ENCODE measurements around the gene MAGI3. TPM values are rescaled to one million over a fixed set of nuclear protein-coding genes. Genes with fewer than 3 reads are reported as not detected.
"Not testable (repeated sequence)": the region's sequence is repeated elsewhere in the genome, so short reads cannot be mapped to it uniquely, and the experiment has no call there.

MAGI3 gene
- total RNA-seq, 2 experiments from 2014 or later, result 12.6 to 14.0 TPM

DNA sequence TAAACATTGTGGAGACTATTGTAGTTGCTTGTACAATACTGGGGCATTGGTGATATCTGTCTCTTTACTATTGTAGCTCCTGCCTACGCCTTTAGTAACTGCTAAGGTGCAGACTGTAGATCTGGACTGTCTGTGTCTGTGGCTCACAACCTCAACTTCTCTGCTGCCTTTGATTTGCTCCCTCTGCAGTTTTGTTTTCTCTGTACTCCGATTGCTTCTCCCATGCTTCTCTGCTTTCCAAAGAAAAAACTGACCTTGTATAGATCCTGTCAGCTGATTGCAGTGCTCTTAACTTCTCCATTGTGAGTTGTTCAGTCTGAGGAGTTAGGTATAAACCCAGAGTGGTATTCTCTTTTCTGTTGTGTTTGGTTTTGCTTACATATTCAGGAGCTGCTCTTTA, 15.3 kb downstream of the MAGI3 start:
- CTCF ChIA-PET, result no interaction called here
- H3K4me3 Mint-ChIP-seq, result no peak overlapping the region
- no peak for DNase-seq
- no peaks in the 10 kb centered on the region for H3K27me3 Mint-ChIP-seq
- H3K4me1 Mint-ChIP-seq, result peaks cover 16% of the 10 kb centered on the region
- H3K9me3 Mint-ChIP-seq, result no peaks in the 10 kb centered on the region
- POLR2A ChIA-PET, result no interaction called here
- H3K27ac Mint-ChIP-seq, result no peak overlapping the region
- no peaks in the 10 kb centered on the region for H3K36me3 Mint-ChIP-seq (ENCODE audit: low read depth)

DNA sequence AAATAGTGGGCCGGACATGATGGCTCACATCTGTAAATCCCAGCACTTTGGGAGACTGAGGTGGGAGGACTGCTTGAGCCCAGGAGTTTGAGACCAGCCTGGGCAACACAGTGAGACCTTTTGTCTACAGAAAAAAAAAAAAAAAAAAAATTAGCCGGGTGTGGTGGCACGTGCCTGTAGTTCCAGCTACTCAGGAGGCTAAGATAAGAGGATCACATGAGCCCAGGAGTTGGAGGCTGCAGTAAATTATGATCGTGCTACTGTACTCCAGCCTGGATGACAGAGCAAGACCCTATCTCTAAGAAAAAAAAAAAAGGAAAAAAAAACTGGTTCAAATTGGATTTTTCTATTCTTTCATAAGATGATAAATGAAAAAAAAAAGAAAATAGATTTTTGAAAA, 15.8 kb downstream of the MAGI3 start:
- H3K4me1 Mint-ChIP-seq, result peaks cover 16% of the 10 kb centered on the region
- H3K9me3 Mint-ChIP-seq; H3K27me3 Mint-ChIP-seq; POLR2A ChIA-PET; H3K36me3 Mint-ChIP-seq (ENCODE audit: low read depth); H3K4me3 Mint-ChIP-seq; H3K27ac Mint-ChIP-seq; DNase-seq; CTCF ChIA-PET: not testable (repeated sequence)

DNA sequence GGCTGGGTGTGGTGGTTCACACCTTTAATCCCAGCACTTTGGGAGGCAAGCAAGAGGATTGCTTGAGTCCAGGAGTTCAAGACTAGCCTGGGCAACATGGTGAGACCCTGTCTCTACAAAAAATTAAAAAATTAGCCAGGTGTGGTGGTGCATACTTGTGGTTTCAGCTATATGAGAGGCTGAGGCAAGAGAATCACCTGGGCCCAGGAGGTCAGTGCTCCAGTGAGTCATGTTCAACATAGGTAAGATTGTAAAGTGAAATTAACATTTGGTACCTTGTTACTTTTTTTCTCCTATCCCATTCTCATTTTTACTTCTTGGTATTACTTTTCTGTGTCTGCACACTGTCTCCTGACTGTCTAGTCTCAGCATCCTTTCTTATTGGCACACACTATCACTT, 19.0 kb downstream of the MAGI3 start:
- POLR2A ChIA-PET, result no interaction called here
- H3K9me3 Mint-ChIP-seq, result peaks cover 9% of the 10 kb centered on the region
- CTCF ChIA-PET, result no interaction called here

DNA sequence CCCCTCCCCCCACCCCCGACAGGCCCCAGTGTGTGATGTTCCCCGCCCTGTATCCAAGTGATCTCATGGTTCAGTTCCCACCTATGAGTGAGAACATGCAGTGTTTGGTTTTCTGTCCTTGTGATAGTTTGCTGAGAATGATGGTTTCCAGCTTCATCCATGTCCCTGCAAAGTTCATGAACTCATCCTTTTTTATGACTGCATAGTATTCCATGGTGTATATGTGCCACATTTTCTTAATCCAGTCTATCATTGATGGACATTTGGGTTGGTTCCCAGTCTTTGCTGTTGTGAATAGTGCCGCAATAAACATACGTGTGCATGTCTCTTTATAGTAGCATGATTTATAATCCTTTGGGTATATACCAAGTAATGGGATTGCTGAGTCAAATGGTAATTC, 21.7 kb downstream of the MAGI3 start:
- H3K9me3 Mint-ChIP-seq; CTCF ChIA-PET; H3K27me3 Mint-ChIP-seq; H3K4me3 Mint-ChIP-seq; H3K4me1 Mint-ChIP-seq; POLR2A ChIA-PET; H3K27ac Mint-ChIP-seq; DNase-seq; H3K36me3 Mint-ChIP-seq (ENCODE audit: low read depth): not testable (repeated sequence)

More for the DNA sequence above, 19.0 kb downstream of the MAGI3 start:
- no peak overlapping the region for H3K27ac Mint-ChIP-seq
- H3K36me3 Mint-ChIP-seq (ENCODE audit: low read depth), result no peaks in the 10 kb centered on the region
- H3K4me1 Mint-ChIP-seq, result peaks cover 16% of the 10 kb centered on the region
- no peak for DNase-seq
- no peak overlapping the region for H3K4me3 Mint-ChIP-seq
- no peaks in the 10 kb centered on the region for H3K27me3 Mint-ChIP-seq

DNA sequence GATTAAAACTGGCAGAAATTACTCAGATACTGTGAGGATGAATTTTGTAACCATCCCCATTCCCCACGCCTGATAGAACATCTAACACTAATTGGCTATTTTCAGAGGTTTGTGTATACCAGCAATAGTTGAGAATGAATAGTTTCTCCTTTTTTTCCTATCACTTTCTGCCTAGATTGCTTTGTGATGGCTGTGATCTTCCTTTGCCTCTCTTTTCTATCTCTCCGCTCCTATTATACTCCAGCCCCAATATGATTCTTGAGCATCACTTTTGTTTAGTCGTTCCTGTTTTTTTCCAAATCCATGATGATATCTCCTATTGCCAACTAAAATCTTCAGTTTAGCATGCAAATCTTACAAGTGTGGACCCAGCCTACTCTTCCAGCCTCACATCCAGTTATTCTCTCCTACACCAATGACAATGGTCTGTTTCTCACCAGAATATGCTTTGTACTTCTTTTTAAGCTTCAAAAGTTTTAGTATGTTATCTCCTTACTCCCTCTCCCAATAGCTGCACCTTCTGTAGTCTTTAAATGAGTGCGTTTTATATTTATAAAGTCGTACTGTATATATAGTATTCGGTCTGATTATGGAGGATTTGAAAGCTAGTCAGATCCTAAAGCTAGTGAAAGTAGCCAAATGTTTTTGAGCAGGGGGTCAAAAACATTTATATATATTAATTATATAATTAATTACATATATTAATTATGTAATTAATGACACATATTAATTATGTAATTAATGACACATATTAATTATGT, 25.2 kb downstream of the MAGI3 start:
- no peak for DNase-seq
- POLR2A ChIA-PET, result interaction anchor here (0.7 kb wide), 1 partner anchor 368 kb away, joined by 3 read pairs; no protein-coding TSS in a partner anchor
- H3K4me3 Mint-ChIP-seq, result no peak overlapping the region
- no peak overlapping the region for H3K27ac Mint-ChIP-seq
- H3K36me3 Mint-ChIP-seq (ENCODE audit: low read depth), result no peaks in the 10 kb centered on the region
- H3K27me3 Mint-ChIP-seq, result no peaks in the 10 kb centered on the region
- CTCF ChIA-PET, result no interaction called here
- no peaks in the 10 kb centered on the region for H3K4me1 Mint-ChIP-seq
- peaks cover 9% of the 10 kb centered on the region for H3K9me3 Mint-ChIP-seq

DNA sequence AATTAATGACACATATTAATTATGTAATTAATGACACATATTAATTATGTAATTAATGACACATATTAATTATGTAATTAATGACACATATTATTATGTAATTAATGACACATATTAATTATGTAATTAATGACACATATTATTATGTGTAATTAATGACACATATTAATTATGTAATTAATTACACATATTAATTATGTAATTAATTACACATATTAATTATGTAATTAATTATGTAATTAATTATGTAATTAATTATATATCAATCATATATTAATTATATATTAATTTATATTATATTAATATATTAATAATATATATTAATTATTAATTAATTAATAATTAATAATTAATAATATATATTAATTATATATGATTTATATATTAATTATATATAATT, 25.8 kb downstream of the MAGI3 start:
- H3K4me1 Mint-ChIP-seq; H3K9me3 Mint-ChIP-seq; H3K4me3 Mint-ChIP-seq; CTCF ChIA-PET; H3K36me3 Mint-ChIP-seq (ENCODE audit: low read depth); H3K27me3 Mint-ChIP-seq; H3K27ac Mint-ChIP-seq; DNase-seq: not testable (repeated sequence)
- POLR2A ChIA-PET, result interaction anchor here (0.7 kb wide), 1 partner anchor 367 kb away, joined by 3 read pairs; no protein-coding TSS in a partner anchor

DNA sequence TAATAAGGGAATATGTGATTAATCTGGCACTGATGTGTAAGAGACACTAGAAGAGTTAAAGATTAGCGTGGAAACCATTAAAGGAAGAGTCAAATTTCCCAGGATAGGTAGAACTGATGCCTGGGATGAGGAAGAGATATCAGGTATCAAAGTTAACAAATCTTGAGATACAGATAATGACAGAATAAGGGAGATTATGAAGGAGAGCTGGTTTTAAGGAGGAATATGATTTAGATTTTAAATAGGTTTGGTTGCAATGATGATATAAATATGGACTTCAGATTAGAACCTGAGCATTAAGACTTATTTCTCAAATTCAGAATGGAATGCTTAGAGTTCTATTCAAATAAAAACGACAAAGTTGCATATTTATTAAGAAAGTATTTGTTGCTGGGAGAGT, 26.2 kb downstream of the MAGI3 start:
- no peak overlapping the region for H3K4me3 Mint-ChIP-seq
- no peaks in the 10 kb centered on the region for H3K27me3 Mint-ChIP-seq
- ChIA-PET CTCF (no interaction called here), POLR2A (no interaction called here)
- no peak overlapping the region for H3K27ac Mint-ChIP-seq
- peaks cover 9% of the 10 kb centered on the region for H3K9me3 Mint-ChIP-seq
- H3K4me1 Mint-ChIP-seq, result no peaks in the 10 kb centered on the region
- DNase-seq, result no peak
- no peaks in the 10 kb centered on the region for H3K36me3 Mint-ChIP-seq (ENCODE audit: low read depth)

DNA sequence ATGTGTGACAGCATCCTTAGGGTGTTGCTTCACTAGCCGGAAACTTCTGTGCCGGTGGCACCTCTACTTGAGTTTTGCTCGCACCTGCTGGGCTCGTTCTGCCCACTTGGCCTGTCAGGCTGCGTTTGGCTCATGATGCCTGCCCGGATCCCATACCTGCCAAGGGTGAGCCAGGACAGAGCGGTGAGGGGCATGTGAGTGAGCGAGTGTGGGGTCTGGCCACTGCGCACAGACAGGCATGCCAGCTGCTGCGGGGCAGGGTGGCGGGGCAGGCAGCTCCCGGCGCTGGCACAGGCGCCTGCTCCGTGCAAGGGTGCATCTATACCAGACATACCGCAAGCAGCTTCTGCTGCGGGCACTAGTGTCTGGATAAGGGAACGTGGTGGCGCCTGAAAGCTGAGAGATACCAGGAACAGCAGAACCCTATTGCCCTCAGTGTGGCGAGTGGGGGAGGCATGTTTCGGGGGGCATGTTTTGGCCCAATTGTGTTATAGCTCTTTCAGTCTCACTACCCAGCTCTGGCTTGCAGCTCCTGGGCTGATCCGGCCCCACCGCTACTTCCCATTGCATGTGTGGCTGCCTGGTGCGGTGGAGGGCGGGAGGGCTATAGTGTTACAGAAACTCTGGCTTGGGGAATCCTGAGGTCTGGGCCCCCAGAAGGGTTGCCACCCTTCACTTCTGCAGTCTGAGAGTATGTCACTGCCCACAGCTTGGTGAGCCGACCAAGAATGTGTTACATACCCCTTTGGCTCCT, 32.2 kb downstream of the MAGI3 start:
- Mint-ChIP-seq H3K9me3 (peaks cover 3% of the 10 kb centered on the region), H3K27me3 (no peaks in the 10 kb centered on the region), H3K27ac (no peak overlapping the region), H3K4me3 (no peak overlapping the region), H3K36me3 (ENCODE audit: low read depth) (peaks cover 6% of the 10 kb centered on the region), H3K4me1 (no peaks in the 10 kb centered on the region)
- DNase-seq, result no peak
- CTCF ChIA-PET, result no interaction called here
- POLR2A ChIA-PET, result no interaction called here

DNA sequence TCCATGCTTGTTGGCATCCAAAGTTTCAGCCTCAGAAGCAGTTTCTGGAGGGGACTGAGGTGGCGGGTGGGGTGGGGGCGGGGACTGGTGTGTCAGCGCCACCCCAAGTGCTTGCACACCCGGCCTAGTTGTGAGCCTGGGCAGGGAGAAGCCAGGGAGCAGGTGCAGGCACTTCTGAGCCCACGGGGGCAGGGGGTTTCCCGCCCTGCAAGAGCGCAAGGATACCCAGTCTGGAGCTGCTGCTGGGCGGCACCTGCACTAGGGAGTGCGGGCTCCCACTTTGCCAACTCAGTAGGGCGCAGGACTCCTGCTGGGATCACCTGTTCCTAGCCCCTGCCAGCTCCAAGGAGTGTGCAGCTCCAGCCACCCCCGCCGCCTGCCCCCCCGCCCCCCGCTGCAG, 33.5 kb downstream of the MAGI3 start:
- peaks cover 3% of the 10 kb centered on the region for H3K9me3 Mint-ChIP-seq

DNA sequence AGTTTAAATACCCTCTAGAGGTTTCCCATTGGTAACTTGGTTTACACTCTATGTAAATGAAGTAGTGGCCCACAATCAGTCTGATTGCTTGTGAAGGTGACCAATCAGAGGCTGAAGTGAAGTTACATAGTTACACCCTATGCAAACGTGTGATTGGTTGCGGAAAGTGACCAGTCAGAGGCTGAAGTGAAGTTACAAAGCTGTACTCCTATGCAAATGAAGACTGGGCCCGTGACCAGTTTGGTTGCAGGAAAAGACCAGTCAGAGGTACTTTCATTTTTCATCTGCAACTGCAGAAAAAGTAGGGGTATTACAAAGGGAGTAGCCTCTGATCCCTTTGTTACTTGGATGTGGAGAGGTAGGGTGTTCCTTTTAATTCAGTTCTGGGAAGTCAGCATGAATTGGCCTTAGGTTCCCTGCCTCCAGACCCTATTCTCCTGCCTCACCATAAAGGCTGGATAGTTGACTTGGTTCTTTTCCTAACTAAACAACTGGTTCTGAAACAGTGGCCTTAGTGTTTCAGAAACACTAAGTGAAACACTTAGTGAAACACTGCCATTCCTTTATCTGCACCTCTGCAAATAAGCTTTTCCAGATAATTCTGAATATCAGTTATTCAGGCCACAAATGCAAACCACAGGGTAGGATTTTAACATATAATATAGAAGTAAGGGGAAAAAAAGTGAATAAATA, 39.3 kb downstream of the MAGI3 start:
- ChIA-PET CTCF (interaction anchor here (0.6 kb wide), 1 partner anchor 956 kb away, joined by 5 read pairs; no protein-coding TSS in a partner anchor), POLR2A (no interaction called here)
- no peaks in the 10 kb centered on the region for H3K9me3 Mint-ChIP-seq
- no peaks in the 10 kb centered on the region for H3K27me3 Mint-ChIP-seq
- DNase-seq, result no peak
- H3K4me3 Mint-ChIP-seq, result no peak overlapping the region
- no peaks in the 10 kb centered on the region for H3K36me3 Mint-ChIP-seq (ENCODE audit: low read depth)
- no peak overlapping the region for H3K27ac Mint-ChIP-seq
- H3K4me1 Mint-ChIP-seq, result no peaks in the 10 kb centered on the region

More for the DNA sequence above, 33.5 kb downstream of the MAGI3 start:
- Mint-ChIP-seq H3K36me3 (ENCODE audit: low read depth) (peaks cover 6% of the 10 kb centered on the region), H3K27ac (no peak overlapping the region), H3K27me3 (no peaks in the 10 kb centered on the region), H3K4me1 (no peaks in the 10 kb centered on the region), H3K4me3 (no peak overlapping the region)
- no peak for DNase-seq
- CTCF ChIA-PET, result no interaction called here
- POLR2A ChIA-PET, result no interaction called here

DNA sequence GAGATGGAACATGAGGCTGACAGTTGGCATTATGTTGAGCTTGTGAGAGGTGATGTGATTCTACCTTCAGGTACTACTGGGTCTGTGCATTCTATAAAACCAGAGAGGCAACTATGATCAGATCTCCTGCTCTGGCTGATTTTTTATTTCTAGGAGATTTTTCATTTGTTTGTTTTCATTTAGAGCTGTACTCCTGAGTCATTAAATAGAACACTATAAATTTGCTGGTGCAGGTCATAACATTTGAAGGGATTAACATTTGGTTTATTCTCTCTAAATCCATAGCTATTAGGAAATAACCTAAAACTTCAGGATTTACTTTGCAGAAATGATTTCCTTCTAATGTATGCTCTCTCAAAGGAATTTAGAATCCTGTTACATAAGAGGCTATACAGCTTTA, 42.9 kb downstream of the MAGI3 start:
- ChIA-PET CTCF (no interaction called here), POLR2A (no interaction called here)
- H3K4me3 Mint-ChIP-seq, result no peak overlapping the region
- H3K9me3 Mint-ChIP-seq, result no peaks in the 10 kb centered on the region
- no peak for DNase-seq
- H3K36me3 Mint-ChIP-seq (ENCODE audit: low read depth), result no peaks in the 10 kb centered on the region
- H3K4me1 Mint-ChIP-seq, result no peaks in the 10 kb centered on the region
- no peaks in the 10 kb centered on the region for H3K27me3 Mint-ChIP-seq
- no peak overlapping the region for H3K27ac Mint-ChIP-seq

DNA sequence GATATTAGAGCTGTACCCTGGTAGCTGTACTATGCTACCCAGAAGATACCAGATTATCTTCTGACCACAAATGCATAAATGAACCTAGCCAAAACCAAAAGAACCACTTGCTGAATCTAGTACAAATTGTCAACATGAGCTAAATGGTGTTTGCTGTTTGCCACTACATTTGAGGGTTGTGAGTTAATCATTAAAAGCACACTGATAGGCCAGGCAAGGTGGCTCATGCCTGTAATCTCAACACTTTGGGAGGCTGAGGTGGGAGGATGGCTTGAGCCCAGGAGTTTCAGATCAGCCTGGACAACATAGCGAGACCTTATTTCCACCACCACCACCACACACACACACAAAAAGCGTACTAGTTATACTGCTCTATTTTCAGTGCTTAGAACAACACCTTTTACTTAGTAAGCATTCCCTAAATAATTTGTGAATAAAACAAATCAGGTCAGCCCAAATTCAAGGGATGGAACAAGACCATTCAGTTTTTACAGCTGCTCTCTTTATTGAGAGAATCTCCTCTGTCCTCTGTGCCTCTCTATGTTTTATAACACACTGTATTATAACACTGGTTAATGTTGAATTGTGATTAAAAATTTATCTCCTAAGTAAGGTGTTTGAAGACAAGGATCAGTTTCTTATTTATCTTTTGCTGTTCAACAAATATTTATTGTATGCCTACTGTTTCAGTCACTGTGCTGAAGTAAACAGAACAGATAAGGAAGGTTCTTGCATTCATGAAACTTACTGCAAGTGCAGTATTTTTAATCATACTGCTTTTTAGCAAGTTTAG, 44.0 kb downstream of the MAGI3 start:
- Mint-ChIP-seq H3K27me3 (no peaks in the 10 kb centered on the region), H3K27ac (no peak overlapping the region), H3K36me3 (ENCODE audit: low read depth) (no peaks in the 10 kb centered on the region), H3K4me3 (no peak overlapping the region), H3K9me3 (no peaks in the 10 kb centered on the region), H3K4me1 (no peaks in the 10 kb centered on the region)
- POLR2A ChIA-PET, result no interaction called here
- CTCF ChIA-PET, result no interaction called here
- DNase-seq, result no peak

DNA sequence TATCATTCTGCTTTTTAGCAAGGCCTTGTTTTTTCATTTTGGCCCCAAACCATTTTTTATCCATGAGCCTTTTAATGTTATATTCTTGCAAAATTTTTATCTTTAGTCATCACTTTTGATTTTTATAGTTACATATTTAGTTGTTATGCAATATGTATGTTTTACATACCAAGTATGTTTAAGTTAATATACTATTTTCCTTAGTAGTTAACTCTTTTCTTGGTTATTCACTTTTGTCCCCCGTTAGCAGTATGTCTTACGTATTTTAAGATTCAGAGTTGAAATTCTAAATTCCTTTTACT, 44.5 kb downstream of the MAGI3 start:
- Mint-ChIP-seq H3K4me3 (no peak overlapping the region), H3K9me3 (no peaks in the 10 kb centered on the region), H3K27me3 (no peaks in the 10 kb centered on the region), H3K36me3 (ENCODE audit: low read depth) (no peaks in the 10 kb centered on the region), H3K4me1 (no peaks in the 10 kb centered on the region), H3K27ac (no peak overlapping the region)
- POLR2A ChIA-PET, result no interaction called here
- CTCF ChIA-PET, result no interaction called here
- DNase-seq, result no peak
